RWPE1 (cell line): ENCODE data around the gene R3HDM1.

Experiments used
- CTCF ChIA-PET: fragments of 350-600 bp; sonication (Branson Sonifier 250); formaldehyde crosslinking; extraction: SDS; loops from one replicate; lab custom pipeline; 2021; lab: Yijun Ruan, JAX
- POLR2A ChIA-PET: fragments of 400-600 bp; formaldehyde crosslinking; extraction: SDS; loops from one replicate; lab custom pipeline; 2020; ENCODE audit warnings: antibody characterized with exemption; ENCODE audit not compliant: low non-redundant PET; lab: Yijun Ruan, JAX
- DNase-seq: peaks from one replicate; pipeline ENCODE4 v3.0.0; 2012; ENCODE audit warnings: low spot score
- H3K27ac ChIP-seq: fragments of 450-650 bp; 2 replicates; pipeline ENCODE4 v1.5.1; 2017
- TF ChIP-seq, protein P1 (sequence below): fragments of 450-650 bp; conservative IDR thresholded peaks from 2 replicates; pipeline ENCODE4 v1.5.1; 2017; ENCODE audit warnings: low read depth, mild to moderate bottlenecking

Gene R3HDM1

DNA sequence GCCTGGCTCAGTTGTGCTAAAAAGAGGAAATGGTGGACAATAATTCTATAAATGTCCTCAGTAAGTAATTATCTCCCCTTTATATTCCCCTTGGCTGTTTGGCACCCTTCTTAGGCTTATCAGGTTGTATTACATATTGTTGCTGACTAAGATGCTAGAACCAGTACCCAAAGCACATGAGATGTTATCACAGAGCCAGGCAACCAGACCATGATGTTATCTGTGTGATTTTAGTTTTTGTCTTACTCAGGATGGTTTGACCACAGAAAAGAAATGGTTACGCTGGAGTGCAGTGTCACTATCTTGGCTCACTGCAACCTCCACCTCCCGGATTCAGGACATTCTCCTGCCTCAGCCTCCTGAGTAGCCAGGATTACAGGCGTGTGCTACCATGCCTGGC lies 15.2 kb downstream of the R3HDM1 start:
- no peak overlapping the region for H3K27ac ChIP-seq
- ChIA-PET CTCF (no interaction called here), POLR2A (no interaction called here)
- TF ChIP-seq, protein P1, sequence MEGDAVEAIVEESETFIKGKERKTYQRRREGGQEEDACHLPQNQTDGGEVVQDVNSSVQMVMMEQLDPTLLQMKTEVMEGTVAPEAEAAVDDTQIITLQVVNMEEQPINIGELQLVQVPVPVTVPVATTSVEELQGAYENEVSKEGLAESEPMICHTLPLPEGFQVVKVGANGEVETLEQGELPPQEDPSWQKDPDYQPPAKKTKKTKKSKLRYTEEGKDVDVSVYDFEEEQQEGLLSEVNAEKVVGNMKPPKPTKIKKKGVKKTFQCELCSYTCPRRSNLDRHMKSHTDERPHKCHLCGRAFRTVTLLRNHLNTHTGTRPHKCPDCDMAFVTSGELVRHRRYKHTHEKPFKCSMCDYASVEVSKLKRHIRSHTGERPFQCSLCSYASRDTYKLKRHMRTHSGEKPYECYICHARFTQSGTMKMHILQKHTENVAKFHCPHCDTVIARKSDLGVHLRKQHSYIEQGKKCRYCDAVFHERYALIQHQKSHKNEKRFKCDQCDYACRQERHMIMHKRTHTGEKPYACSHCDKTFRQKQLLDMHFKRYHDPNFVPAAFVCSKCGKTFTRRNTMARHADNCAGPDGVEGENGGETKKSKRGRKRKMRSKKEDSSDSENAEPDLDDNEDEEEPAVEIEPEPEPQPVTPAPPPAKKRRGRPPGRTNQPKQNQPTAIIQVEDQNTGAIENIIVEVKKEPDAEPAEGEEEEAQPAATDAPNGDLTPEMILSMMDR, result no peak
- DNase-seq, result no peak

DNA sequence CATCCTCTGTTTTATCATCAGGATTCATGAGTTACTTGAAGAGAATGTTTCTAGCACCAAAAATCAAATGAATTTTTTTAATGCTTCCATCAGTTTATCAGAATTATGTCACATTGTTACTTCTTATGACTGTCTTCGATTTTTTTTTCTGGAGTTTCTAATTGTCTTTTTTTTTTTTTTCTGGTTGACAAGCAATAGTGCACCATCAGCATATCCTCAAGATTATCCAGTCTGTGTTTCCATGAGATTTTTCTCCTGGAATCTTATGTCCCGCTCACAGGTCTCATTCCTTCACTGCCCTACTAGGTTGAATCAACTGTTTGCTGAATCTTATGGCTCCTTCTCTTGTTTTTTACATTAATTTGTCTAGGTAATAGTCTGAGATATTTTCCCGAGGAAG lies 16.0 kb downstream of the R3HDM1 start:
- CTCF ChIA-PET, result no interaction called here
- POLR2A ChIA-PET, result no interaction called here
- TF ChIP-seq, protein P1, result no peak

DNA sequence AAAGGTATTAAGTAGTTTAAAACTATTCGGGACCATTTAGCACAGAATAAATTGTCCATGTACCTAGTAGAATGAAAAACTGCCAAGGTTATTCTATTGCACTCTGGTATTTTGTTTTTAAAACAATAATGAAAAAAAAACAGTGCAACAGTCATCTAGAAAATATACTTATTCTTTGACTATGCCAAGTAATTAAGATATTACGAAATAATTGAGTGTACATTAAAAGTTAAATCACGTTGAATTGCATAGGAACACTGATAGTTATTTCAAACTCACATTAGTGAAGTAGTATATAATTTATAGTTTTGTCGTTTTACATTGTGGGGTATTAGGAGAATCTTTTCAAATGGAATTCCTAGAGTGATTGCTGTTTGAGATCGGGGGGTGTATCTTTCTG lies 20.1 kb downstream of the R3HDM1 start:
- no peak overlapping the region for H3K27ac ChIP-seq
- DNase-seq, result no peak
- CTCF ChIA-PET, result interaction anchor here (0.6 kb wide), 1 partner anchor 82 kb away, joined by 3 read pairs; no protein-coding TSS in a partner anchor
- TF ChIP-seq, protein P1, result no peak
- POLR2A ChIA-PET, result no interaction called here

More for the DNA sequence above, 16.0 kb downstream of the R3HDM1 start:
- DNase-seq, result no peak
- H3K27ac ChIP-seq, result no peak overlapping the region

DNA sequence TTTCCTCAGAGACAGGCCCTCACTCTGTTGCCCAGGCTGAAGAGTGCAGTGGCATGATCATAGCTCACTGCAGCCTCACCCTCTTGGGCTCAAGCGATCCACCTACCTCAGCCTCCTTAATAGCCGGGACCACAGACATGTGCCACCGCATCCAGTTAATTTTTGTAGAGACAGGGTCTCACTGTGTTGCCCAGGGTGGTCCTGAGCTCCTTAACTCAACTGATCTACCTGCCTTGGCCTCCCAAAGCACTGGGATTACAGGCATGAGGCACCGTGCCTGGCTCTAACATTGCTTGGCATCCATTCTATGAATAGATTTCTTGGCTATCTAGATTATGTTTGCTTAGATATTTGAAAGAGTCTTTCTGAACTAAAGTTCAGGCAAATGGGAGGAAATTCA lies 21.6 kb downstream of the R3HDM1 start:
- no peak overlapping the region for H3K27ac ChIP-seq
- TF ChIP-seq, protein P1, result no peak
- POLR2A ChIA-PET, result no interaction called here
- no peak for DNase-seq
- CTCF ChIA-PET, result no interaction called here

DNA sequence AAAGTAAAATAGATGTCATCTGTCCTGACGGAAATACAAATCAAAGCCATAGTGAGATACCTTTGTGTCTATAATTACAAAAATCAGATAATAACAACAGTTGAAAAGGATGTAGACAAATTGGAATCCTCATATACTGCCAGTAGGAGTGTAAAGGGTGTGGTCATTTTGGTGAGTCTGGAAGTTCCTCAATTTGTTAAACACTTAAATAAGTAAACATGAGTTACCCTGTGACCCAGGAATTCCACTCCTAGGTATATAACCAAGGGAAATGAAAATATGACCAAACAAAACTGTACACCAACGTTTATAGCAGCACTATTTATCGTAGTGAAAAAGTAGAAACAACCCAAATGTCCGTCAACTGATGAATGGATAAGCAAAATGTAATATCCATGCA lies 24.0 kb downstream of the R3HDM1 start:
- CTCF ChIA-PET, result no interaction called here
- no peak for DNase-seq
- no peak overlapping the region for H3K27ac ChIP-seq
- TF ChIP-seq, protein P1, result no peak
- POLR2A ChIA-PET, result interaction anchor here (0.6 kb wide), 1 partner anchor 442 kb away, joined by 3 read pairs; no protein-coding TSS in a partner anchor

DNA sequence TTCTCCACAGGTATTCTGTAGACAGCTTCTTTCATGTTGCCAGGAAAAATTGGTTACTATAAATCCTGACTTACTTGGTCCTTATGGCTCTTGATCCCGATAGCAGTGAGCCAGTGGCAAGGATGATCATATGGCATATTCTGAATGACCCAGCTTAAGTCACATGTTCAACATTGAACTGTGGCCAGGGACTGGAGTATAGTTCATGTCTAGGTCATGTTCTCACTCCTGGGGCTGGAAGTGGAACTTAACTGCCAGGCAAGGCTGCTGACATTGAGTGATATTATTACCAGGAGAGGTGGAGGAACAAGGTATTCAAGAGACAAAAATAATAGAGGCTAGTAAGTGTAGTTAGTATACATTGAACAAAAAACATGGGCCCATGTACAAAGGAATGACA lies 26.2 kb downstream of the R3HDM1 start:
- CTCF ChIA-PET, result no interaction called here

More for the DNA sequence above, 26.2 kb downstream of the R3HDM1 start:
- POLR2A ChIA-PET, result no interaction called here
- TF ChIP-seq, protein P1, result no peak
- DNase-seq, result no peak
- H3K27ac ChIP-seq, result no peak overlapping the region
